GM18526 (cell line): ENCODE measurements around the gene ATP10B.

ENCODE experiments used
- POLR2A ChIP-seq: IDR thresholded peaks from 3 replicates; pipeline ENCODE4 v1.6.1; 2011; ENCODE audit not compliant: insufficient read length; ENCODE audit errors: extremely low read depth

Gene ATP10B

DNA sequence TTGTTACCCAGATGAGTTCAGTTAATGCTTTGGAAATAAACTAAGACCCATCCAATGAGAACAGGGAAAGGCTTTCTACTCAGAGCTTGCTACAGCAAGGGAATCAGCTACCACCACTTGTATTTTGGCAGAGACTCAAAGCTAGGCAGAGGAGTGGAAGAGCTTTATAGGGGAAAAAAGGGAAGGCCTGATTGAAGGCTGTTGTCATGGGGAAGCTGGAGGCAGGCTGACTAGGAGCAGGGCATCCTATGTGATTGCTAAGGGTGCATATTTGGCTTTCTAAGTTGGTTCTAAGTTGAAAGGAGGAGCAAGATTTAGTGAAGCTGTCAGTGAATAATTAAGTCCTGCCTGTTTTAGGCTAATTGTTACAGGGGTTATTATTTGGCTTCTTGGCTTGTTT lies 314.9 kb downstream of the ATP10B start:
- TF ChIP-seq POLR2A, result no peak

DNA sequence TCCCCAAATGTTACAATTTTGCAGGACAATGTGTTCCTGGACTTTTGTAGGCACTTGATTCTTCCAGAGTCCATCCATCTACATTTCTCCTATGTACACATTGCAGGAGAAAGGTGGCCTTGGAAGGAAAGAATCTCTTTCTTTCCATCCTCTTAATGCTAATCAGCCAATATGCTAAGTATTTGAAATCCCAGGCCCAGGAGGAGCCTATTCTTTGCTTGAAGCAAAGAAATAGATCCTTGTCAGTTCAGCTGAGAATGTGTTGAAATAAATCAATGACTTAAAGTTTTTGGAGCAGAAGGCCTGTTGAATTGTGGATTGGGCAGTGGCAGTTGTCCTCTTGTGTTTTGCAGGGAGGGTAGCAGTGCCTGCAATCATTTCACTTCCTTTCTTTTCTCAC lies 317.1 kb downstream of the ATP10B start:
- TF ChIP-seq POLR2A, result no peak

DNA sequence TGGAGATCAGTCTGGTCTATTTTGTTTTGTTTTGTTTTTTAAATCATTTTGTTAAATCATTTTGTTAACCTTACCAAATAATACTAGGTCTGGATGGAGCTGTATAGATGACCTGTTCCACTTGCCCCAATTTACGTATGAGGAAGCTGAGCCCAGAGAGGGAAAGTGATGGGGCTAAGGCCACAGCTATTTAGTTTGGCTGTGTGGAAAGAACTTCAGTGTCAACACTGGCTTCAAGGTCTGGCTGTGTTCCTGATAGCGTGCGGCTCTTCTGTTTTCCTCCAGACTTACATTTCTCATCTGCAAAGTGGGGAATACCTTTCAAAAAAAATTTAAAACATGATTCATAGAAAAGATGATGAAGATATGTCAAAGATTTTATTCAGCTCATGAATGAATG lies 317.9 kb downstream of the ATP10B start:
- no peak for TF ChIP-seq POLR2A

GRCh38 chr5:160525471-160526261 lies 326.3 kb downstream of the ATP10B start:
- no peak for TF ChIP-seq POLR2A

DNA sequence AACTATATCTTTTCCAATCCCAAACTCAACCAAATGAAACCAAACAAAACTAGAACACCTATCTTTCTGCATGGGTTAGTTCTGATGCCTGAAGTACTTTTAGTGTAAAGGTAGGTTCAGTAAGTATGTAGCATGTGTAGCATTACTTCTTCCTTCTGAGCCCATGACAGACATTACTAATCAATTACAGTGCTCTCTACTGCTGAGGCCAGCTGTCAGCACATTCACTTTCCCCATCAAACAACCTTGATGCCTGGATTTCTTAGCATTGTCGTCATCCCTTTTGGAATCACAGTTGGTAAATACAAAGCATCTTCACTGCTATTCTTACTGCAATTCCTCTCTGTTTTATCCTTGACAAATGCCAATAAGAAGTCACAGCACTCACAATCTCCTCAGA lies 327.2 kb downstream of the ATP10B start:
- no peak for TF ChIP-seq POLR2A

GRCh38 chr5:160523502-160524163 lies 328.4 kb downstream of the ATP10B start:
- TF ChIP-seq POLR2A, result no peak

DNA sequence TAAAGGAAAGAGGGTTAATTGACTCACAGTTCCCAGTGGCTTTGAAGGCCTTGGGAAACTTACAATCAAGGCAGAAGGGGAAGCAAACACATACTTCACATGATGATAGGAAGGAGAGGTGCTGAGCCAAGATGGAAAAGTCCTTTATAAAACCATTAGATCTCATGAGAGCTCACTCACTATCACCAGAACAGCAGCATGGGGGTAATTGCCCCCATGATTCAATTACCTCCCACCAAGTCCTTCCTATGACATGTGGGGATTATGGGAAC lies 330.7 kb downstream of the ATP10B start:
- TF ChIP-seq POLR2A, result no peak

GRCh38 chr5:160520609-160521391 lies 331.2 kb downstream of the ATP10B start:
- no peak for TF ChIP-seq POLR2A

GRCh38 chr5:160516696-160517530 lies 335.1 kb downstream of the ATP10B start:
- no peak for TF ChIP-seq POLR2A

DNA sequence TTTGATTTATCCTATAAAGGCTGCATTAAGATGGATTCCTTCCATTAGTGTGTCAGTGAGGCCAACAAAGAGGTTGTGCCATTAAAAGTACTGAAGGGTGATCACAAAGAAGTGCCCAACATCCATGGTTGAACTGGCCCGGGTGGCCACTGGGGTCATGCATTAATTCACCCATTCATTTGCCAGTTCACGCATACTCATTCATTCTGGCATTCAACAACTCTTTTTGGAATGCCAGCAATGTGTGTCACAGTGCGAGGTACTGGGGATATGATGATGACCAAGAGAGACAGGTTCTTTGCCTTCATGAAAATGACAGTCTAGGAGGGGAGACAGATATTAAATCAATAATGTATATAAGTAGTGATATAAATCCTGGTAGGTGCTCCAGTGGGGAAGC lies 337.1 kb downstream of the ATP10B start:
- no peak for TF ChIP-seq POLR2A

DNA sequence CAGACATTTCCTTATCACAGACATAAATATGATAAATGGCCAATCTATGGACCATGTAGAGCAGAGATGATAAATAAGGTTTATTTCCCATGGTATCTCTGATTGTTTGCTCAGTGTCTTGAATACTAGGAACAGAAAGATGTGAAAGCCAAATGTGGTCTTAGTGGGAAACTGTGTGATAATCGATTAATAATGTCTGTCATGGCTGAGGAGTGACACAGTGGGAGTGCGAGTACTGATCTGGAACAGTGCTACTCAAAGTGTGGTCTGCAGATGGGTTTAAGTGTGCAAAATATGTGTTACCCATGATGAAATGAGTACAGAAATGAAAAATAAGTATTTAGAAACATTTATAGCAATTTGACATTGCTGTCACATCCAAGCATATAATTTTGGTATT lies 337.8 kb downstream of the ATP10B start:
- no peak for TF ChIP-seq POLR2A

DNA sequence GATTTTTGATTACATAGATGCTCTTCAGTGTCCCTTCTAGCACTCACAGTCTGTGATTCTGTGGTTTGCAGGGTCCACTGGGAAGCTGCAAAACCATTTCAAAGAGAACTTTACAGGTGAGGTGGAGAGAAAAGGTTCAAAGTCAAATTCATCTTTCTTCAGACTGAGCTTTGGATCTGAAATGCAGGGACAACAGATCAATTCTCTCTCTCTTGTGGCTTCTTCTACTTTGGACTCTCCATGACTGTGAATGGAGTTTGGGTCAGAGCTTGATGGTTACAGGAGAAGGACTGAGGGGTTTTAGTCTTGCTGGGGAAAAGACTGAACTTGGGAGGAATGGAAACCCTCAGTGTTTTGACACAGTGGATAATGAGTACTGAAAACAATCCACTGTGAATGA lies 338.5 kb downstream of the ATP10B start:
- no peak for TF ChIP-seq POLR2A
